GM21423 (cell line): Measurements from ENCODE around the gene ABHD12.

Source experiments
- ATAC-seq: cut with Tn5 transposase; IDR thresholded peaks from one replicate; pipeline ENCODE4 v1.9.1; 2021; ENCODE audit warnings: mild to moderate bottlenecking, moderate library complexity; ENCODE audit not compliant: unreplicated experiment

Gene ABHD12

GRCh38 chr20:25382704-25383370 lies 7.8 kb downstream of the ABHD12 start:
- ATAC-seq = no peak

GRCh38 chr20:25380945-25381614 lies 9.6 kb downstream of the ABHD12 start:
- no peak for ATAC-seq

GRCh38 chr20:25378884-25379733 lies 11.5 kb downstream of the ABHD12 start:
- no peak for ATAC-seq

GRCh38 chr20:25378189-25378883 lies 12.3 kb downstream of the ABHD12 start:
- ATAC-seq = no peak

GRCh38 chr20:25376886-25377285 lies 13.7 kb downstream of the ABHD12 start:
- no peak for ATAC-seq

GRCh38 chr20:25376236-25376635 lies 14.4 kb downstream of the ABHD12 start:
- no peak for ATAC-seq

- no peak for ATAC-seq
Measured at GRCh38 chr20:25374842-25375241, 15.8 kb downstream of the ABHD12 start.

- no peak for ATAC-seq
Measured at GRCh38 chr20:25372584-25373336, 17.9 kb downstream of the ABHD12 start.

GRCh38 chr20:25369971-25370370 lies 20.7 kb downstream of the ABHD12 start:
- ATAC-seq = no peak

GRCh38 chr20:25369529-25369928 lies 21.1 kb downstream of the ABHD12 start:
- no peak for ATAC-seq

GRCh38 chr20:25368976-25369375 lies 21.7 kb downstream of the ABHD12 start:
- no peak for ATAC-seq

GRCh38 chr20:25368526-25368925 lies 22.1 kb downstream of the ABHD12 start:
- no peak for ATAC-seq

GRCh38 chr20:25364879-25365699 lies 25.5 kb downstream of the ABHD12 start:
- no peak for ATAC-seq

- ATAC-seq = no peak
Measured at GRCh38 chr20:25364180-25364788, 26.4 kb downstream of the ABHD12 start.

- no peak for ATAC-seq
Measured at GRCh38 chr20:25361287-25361683, 29.4 kb downstream of the ABHD12 start.

- ATAC-seq = peak; percentile 47
Measured at GRCh38 chr20:25360631-25361286, 29.9 kb downstream of the ABHD12 start.

- ATAC-seq = no peak
Measured at GRCh38 chr20:25356271-25356933, 34.2 kb downstream of the ABHD12 start.

- no peak for ATAC-seq
Measured at GRCh38 chr20:25355866-25356265, 34.8 kb downstream of the ABHD12 start.
